Fibroblast of the aortic adventitia (primary cell): ENCODE results near the gene IGF1R. TPM values are rescaled to one million over a fixed set of nuclear protein-coding genes. Genes with fewer than 3 reads are reported as not detected.
A peak's percentile ranks its signal among the peaks of the same experiment; 100 is the strongest.

Experiments used
- DNase-seq: peaks from one replicate; pipeline ENCODE4 v3.0.0-alpha.2; 2010; ENCODE audit warnings: low read depth
- H3K4me3 ChIP-seq: 2 replicates; pipeline ENCODE4 v1.5.1; 2011; ENCODE audit warnings: low read depth, mild to moderate bottlenecking, control low read depth, low read length, moderate library complexity
- total RNA-seq: library from RNA; depleted of rRNA; stranded (reverse); fragments of >200 nt; gene quantifications from 2 replicates; pipeline ENCODE4 v1.2.3, GENCODE V29; 2012; ENCODE audit warnings: low replicate concordance
- TF ChIP-seq, protein P1 (sequence below): IDR thresholded peaks from 2 replicates; pipeline ENCODE4 v1.5.1; 2011; ENCODE audit warnings: mild to moderate bottlenecking, low read length, control low read depth, inconsistent platforms; ENCODE audit not compliant: insufficient read depth

IGF1R gene
- total RNA-seq, 1 donor = 45.6 TPM

DNA sequence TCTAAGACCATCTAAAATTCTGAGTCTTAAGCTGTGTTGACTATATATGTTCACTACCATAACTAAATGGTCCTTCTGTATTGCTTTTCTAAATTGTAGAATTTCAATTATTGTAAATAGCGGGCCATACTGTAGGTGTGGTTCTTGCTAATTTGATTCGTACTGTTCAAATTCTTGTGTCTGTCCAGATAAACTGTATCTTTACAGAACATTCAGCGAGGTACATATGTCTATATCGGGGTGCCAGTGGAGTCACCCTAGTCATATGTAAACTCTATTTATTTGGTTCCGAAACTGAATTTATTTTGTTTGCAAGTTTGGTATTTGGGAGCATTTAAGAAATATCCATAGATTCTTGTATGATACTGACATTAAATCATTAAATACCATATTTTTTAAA is 69.0 kb downstream of the IGF1R start:
- TF ChIP-seq, protein P1, sequence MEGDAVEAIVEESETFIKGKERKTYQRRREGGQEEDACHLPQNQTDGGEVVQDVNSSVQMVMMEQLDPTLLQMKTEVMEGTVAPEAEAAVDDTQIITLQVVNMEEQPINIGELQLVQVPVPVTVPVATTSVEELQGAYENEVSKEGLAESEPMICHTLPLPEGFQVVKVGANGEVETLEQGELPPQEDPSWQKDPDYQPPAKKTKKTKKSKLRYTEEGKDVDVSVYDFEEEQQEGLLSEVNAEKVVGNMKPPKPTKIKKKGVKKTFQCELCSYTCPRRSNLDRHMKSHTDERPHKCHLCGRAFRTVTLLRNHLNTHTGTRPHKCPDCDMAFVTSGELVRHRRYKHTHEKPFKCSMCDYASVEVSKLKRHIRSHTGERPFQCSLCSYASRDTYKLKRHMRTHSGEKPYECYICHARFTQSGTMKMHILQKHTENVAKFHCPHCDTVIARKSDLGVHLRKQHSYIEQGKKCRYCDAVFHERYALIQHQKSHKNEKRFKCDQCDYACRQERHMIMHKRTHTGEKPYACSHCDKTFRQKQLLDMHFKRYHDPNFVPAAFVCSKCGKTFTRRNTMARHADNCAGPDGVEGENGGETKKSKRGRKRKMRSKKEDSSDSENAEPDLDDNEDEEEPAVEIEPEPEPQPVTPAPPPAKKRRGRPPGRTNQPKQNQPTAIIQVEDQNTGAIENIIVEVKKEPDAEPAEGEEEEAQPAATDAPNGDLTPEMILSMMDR = no peak
- DNase-seq = no peak
- H3K4me3 ChIP-seq = no peak overlapping the region

DNA sequence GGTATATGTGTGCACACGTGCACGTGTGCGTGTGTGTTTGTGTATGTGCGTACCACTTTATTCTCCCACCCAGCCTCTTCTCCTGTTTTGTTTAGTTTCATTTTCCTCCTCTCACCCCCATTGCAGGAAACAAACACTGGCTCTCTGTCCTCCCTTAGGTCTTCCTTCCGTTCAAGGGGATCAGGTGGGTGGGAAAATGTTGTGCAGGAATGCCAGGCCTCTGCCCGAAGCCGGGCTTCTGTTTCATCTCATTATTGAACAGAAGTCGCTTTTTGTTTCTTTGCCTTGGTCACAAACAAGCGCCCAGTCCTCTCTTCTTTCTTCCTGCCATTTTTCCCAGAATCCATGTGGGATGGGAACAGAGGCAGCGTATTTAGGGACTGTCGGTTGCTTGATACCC is 69.6 kb downstream of the IGF1R start:
- H3K4me3 ChIP-seq = no peak overlapping the region
- DNase-seq = no peak
- TF ChIP-seq, protein P1 = no peak

DNA sequence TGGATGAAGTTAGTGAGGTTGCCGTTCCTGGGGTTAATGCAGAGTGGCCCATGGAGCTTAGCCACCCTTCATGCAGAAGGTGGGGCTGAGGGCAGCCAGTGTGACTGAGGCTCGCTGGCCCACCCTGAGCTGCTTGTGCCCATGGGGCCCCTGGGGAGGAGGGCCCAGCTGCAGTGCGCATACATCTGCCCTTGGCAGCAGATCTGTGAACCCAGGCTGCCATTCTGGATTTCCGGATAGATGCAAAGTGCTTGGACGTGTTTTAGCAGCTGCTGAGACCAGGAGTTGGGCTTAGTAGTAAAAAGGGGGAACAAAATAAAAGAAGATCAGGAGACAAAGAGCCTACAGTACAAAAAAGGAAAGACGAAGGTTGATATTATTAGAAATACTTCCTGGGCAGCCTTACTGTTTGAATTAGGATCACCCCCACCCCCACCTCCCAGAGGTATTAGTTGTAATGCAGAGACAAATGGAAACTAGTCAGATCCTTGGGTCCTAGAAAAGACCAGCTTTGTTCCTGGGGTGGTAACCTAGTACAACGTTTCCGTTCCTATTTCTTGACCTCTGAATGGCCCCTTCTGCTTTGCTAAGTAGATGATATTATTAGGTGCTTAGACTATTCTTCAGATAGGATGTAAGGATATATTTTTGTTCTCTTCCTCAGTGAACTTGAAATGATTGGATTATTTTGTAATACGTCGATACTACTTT is 70.2 kb downstream of the IGF1R start:
- TF ChIP-seq, protein P1 = no peak
- H3K4me3 ChIP-seq = no peak overlapping the region
- DNase-seq = no peak

DNA sequence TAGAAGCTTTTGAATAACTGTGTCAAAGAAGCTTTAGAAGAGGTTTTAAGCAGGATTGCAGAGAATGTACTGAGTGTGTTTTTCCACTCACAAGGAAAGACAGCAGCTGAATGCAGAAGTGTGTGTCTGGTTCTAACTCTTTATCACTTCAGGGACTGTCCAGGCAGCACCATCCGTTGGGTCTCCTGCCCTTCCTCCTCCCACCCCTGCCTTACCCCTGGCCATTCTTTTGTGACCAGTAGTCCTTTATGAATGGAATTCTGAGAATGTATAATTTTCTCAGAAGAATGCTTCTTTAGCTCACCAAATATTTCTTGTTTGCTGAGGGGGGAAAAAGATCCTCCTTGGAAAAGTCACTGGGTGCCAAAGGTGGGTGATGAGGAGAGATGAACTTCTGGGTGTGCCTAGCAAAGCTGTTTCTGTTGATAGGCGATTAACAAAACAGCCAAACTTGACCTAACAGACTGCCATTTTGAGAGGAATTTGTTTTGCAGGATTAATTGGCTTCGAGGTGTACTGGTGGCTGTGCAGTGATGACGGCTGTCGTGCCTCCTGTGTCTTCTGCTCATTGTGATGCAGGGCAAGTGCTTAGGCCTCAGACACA is 70.9 kb downstream of the IGF1R start:
- TF ChIP-seq, protein P1 = no peak
- peak; percentile 32 for DNase-seq
- no peak overlapping the region for H3K4me3 ChIP-seq

DNA sequence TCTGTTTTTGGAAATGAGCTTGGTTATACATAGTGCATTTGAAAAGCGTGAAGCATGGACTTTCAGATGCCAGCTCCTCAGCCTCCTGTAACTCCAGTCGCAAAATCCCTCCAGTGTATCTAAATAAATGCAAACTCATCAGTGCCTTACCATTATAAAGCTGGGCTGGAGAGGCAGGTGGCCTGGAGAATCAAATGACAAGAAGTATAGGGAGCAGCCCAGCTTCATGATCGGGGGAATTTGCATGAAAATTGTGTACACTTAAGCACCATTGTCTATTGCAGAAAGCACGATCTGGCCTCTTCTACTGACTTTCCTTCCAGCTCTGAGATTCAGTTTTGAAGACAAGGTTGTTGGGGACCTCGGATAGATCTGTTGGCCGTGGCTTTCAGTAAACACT is 71.7 kb downstream of the IGF1R start:
- no peak for DNase-seq
- TF ChIP-seq, protein P1 = no peak
- H3K4me3 ChIP-seq = no peak overlapping the region

DNA sequence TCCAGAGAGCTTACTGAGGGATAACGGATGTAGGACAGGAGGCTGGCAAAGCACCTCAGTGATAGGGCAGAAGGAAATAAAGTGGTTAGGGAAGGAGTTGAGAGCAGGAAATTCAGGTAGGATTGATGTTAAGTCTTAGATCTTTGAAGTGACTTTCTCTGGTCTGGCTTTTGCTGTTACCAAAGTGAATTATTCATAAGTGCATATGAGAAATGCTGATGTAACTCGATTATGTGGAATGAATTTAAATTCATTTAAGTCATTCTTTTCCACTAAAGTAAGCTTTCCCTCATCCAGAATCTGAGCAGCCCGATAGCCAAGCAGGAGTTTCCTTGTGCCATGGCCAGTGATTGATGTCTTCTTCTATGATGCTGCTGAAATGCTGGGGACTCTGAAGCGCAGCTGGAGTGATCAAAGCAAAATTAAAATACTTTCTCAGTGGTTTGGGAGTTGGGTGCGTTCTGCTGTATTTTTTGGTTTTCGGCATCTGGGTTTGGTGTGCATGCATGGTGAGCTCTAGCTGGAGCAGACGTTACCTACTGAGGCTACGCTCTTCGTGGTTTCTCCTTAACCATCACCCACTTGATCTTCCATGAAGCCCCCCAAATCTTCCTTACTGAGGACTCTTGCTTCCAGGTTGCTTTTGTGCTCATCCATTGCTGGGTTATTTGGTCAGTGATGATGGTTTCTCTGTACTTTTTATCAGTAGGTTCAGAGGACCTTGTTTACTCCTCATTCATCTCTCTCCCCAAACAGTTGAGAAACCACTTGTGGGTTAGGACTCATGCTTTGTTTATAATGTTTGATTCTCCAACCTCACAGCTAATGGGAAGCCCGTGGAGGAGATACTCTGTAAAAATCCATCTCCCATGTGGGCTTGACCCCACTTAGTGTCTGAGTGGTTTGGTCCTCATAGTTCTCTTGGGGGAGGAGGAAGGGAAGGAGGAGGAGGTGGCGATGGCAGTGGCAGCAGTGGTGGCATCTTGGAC is 72.5 kb downstream of the IGF1R start:
- DNase-seq = no peak
- TF ChIP-seq, protein P1 = no peak
- H3K4me3 ChIP-seq = no peak overlapping the region
